ENCODE measurements around the gene LPP.
"Not testable (repeated sequence)": the region's sequence is repeated elsewhere in the genome, so short reads cannot be mapped to it uniquely, and the experiment has no call there.

Gene LPP

GRCh38 chr3:188589071-188589470, 435.1 kb downstream of the LPP start:
- no peak for TF ChIP-seq POLR2A (IDR thresholded peaks at IDR 0.05; ENCODE audit: low read length)
- TF ChIP-seq GATA1 (IDR thresholded peaks at IDR 0.05; ENCODE audit: low read depth, low read length): no peak
- no peak for DNase-seq

GRCh38 chr3:188589771-188590170, 435.8 kb downstream of the LPP start:
- DNase-seq: no peak
- TF ChIP-seq GATA1 (IDR thresholded peaks at IDR 0.05; ENCODE audit: low read depth, low read length): no peak

- TF ChIP-seq GATA1 (IDR thresholded peaks at IDR 0.05; ENCODE audit: low read depth, low read length) (no peak), POLR2A (IDR thresholded peaks at IDR 0.05; ENCODE audit: low read length) (no peak)
- DNase-seq: no peak
Measured at GRCh38 chr3:188590557-188590956, 436.6 kb downstream of the LPP start.

- no peak for DNase-seq
- TF ChIP-seq GATA1 (IDR thresholded peaks at IDR 0.05; ENCODE audit: low read depth, low read length) (no peak), POLR2A (IDR thresholded peaks at IDR 0.05; ENCODE audit: low read length) (no peak)
Measured at GRCh38 chr3:188594139-188594538, 440.2 kb downstream of the LPP start.

GRCh38 chr3:188595890-188596376, 442.0 kb downstream of the LPP start:
- TF ChIP-seq GATA1 (IDR thresholded peaks at IDR 0.05; ENCODE audit: low read depth, low read length) (no peak), POLR2A (IDR thresholded peaks at IDR 0.05; ENCODE audit: low read length) (no peak)
- no peak for DNase-seq

- no peak for TF ChIP-seq POLR2A (IDR thresholded peaks at IDR 0.05; ENCODE audit: low read length)
- no peak for TF ChIP-seq GATA1 (IDR thresholded peaks at IDR 0.05; ENCODE audit: low read depth, low read length)
- no peak for DNase-seq
Measured at GRCh38 chr3:188598894-188599293, 444.9 kb downstream of the LPP start.

- TF ChIP-seq GATA1 (IDR thresholded peaks at IDR 0.05; ENCODE audit: low read depth, low read length) (no peak), POLR2A (IDR thresholded peaks at IDR 0.05; ENCODE audit: low read length) (no peak)
- peak in 1 of 2 experiments; percentile 3 for DNase-seq
Measured at GRCh38 chr3:188602111-188602510, 448.2 kb downstream of the LPP start.

- no peak for DNase-seq
- TF ChIP-seq GATA1 (IDR thresholded peaks at IDR 0.05; ENCODE audit: low read depth, low read length): no peak
- TF ChIP-seq POLR2A (IDR thresholded peaks at IDR 0.05; ENCODE audit: low read length): no peak
Measured at GRCh38 chr3:188602620-188603019, 448.7 kb downstream of the LPP start.

GRCh38 chr3:188604651-188605050, 450.7 kb downstream of the LPP start:
- TF ChIP-seq GATA1 (IDR thresholded peaks at IDR 0.05; ENCODE audit: low read depth, low read length) (no peak), POLR2A (IDR thresholded peaks at IDR 0.05; ENCODE audit: low read length) (no peak)
- DNase-seq: no peak

- no peak for TF ChIP-seq GATA1 (IDR thresholded peaks at IDR 0.05; ENCODE audit: low read depth, low read length)
- TF ChIP-seq POLR2A (IDR thresholded peaks at IDR 0.05; ENCODE audit: low read length): no peak
- DNase-seq: no peak
Measured at GRCh38 chr3:188605231-188605630, 451.3 kb downstream of the LPP start.

GRCh38 chr3:188605905-188606304, 451.9 kb downstream of the LPP start:
- TF ChIP-seq GATA1 (IDR thresholded peaks at IDR 0.05; ENCODE audit: low read depth, low read length) (peak; percentile 25), POLR2A (IDR thresholded peaks at IDR 0.05; ENCODE audit: low read length) (no peak)
- DNase-seq: peak; percentile 58 to 88

GRCh38 chr3:188607805-188608315, 453.9 kb downstream of the LPP start:
- no peak for TF ChIP-seq POLR2A (IDR thresholded peaks at IDR 0.05; ENCODE audit: low read length)
- peak; percentile 18 for TF ChIP-seq GATA1 (IDR thresholded peaks at IDR 0.05; ENCODE audit: low read depth, low read length)
- peak; percentile 41 to 84 for DNase-seq

- TF ChIP-seq GATA1 (IDR thresholded peaks at IDR 0.05; ENCODE audit: low read depth, low read length) (no peak), POLR2A (IDR thresholded peaks at IDR 0.05; ENCODE audit: low read length) (no peak)
- no peak for DNase-seq
Measured at GRCh38 chr3:188608401-188608800, 454.4 kb downstream of the LPP start.

- DNase-seq: not testable (repeated sequence)
Measured at GRCh38 chr3:188613721-188614120, 459.8 kb downstream of the LPP start.

- DNase-seq: no peak
- TF ChIP-seq GATA1 (IDR thresholded peaks at IDR 0.05; ENCODE audit: low read depth, low read length) (no peak), POLR2A (IDR thresholded peaks at IDR 0.05; ENCODE audit: low read length) (no peak)
Measured at GRCh38 chr3:188617270-188617669, 463.3 kb downstream of the LPP start.
